ENCODE measurements around the gene NCOA6.
"Not testable (repeated sequence)": the region's sequence is repeated elsewhere in the genome, so short reads cannot be mapped to it uniquely, and the experiment has no call there.

The NCOA6 gene

GRCh38 chr20:34817801-34818200, 7.7 kb downstream of the NCOA6 start:
- DNase-seq (ENCODE audit: low read depth), result no peak
- no peak for TF ChIP-seq CTCF (IDR thresholded peaks at IDR 0.05; ENCODE audit: control insufficient read depth, extremely low read depth, insufficient read depth)
- no peak overlapping the region for H3K4me3 ChIP-seq (ENCODE audit: low read depth, low read length)

- no peak for DNase-seq (ENCODE audit: low read depth)
- no peak overlapping the region for H3K4me3 ChIP-seq (ENCODE audit: low read depth, low read length)
- TF ChIP-seq CTCF (IDR thresholded peaks at IDR 0.05; ENCODE audit: control insufficient read depth, extremely low read depth, insufficient read depth), result no peak
Observed at GRCh38 chr20:34817072-34817471, 8.4 kb downstream of the NCOA6 start.

GRCh38 chr20:34815636-34816035, 9.8 kb downstream of the NCOA6 start:
- no peak overlapping the region for H3K4me3 ChIP-seq (ENCODE audit: low read depth, low read length)
- no peak for DNase-seq (ENCODE audit: low read depth)
- TF ChIP-seq CTCF (IDR thresholded peaks at IDR 0.05; ENCODE audit: control insufficient read depth, extremely low read depth, insufficient read depth), result no peak

- DNase-seq (ENCODE audit: low read depth), result no peak
- TF ChIP-seq CTCF (IDR thresholded peaks at IDR 0.05; ENCODE audit: control insufficient read depth, extremely low read depth, insufficient read depth), result no peak
- H3K4me3 ChIP-seq (ENCODE audit: low read depth, low read length), result no peak overlapping the region
Observed at GRCh38 chr20:34808583-34808982, 16.9 kb downstream of the NCOA6 start.

- DNase-seq (ENCODE audit: low read depth); H3K4me3 ChIP-seq (ENCODE audit: low read depth, low read length): not testable (repeated sequence)
Observed at GRCh38 chr20:34807944-34808465, 17.4 kb downstream of the NCOA6 start.

- DNase-seq (ENCODE audit: low read depth), result no peak
- H3K4me3 ChIP-seq (ENCODE audit: low read depth, low read length), result no peak overlapping the region
- TF ChIP-seq CTCF (IDR thresholded peaks at IDR 0.05; ENCODE audit: control insufficient read depth, extremely low read depth, insufficient read depth), result no peak
Observed at GRCh38 chr20:34806255-34806654, 19.2 kb downstream of the NCOA6 start.

- H3K4me3 ChIP-seq (ENCODE audit: low read depth, low read length), result no peak overlapping the region
- no peak for TF ChIP-seq CTCF (IDR thresholded peaks at IDR 0.05; ENCODE audit: control insufficient read depth, extremely low read depth, insufficient read depth)
- DNase-seq (ENCODE audit: low read depth), result no peak
Observed at GRCh38 chr20:34798871-34799270, 26.6 kb downstream of the NCOA6 start.

Data from LNCaP clone FGC (cell line).